ENCODE results near the gene ABL1. TPM values are rescaled to one million over a fixed set of nuclear protein-coding genes. Genes with fewer than 3 reads are reported as not detected.
A peak's percentile ranks its signal among the peaks of the same experiment; 100 is the strongest.

Gene ABL1
- polyA plus RNA-seq, 3 donors = 4.5 to 14.5 (median 8.0) TPM

DNA sequence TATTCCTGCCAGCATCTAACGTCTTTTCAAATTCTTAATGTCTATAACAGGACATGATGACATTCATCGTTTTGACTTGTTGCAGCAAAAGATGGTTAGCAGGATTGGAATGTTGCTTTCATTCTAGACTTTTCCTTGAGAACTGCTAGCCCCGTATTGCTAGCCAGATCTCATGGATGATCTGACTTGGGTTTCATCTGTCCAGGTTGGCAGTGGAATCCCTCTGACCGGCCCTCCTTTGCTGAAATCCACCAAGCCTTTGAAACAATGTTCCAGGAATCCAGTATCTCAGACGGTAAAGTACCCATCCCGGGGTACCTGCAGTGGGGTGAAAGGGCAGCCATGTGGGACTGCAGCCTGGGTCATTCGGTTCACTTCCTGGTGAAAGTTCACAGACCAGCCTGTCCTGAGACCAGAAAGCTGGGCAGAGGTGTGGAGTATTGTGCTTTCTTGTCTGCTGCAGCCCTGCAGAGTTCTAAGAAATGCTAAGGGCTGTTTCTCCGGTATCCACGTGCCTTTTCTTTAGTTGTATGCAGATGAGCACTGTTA is 44.9 kb downstream of the ABL1 start:
- no peak overlapping the region for H3K4me3 Mint-ChIP-seq
- H3K79me2 ChIP-seq (ENCODE audit: insufficient read depth, low read length) = no peaks in the 10 kb centered on the region
- no peaks in the 10 kb centered on the region for H4K20me1 ChIP-seq (ENCODE audit: insufficient read depth, low read length)
- H3K4me2 ChIP-seq (replicated peaks; ENCODE audit: extremely low read depth, low read length, poor library complexity, severe bottlenecking) = no peak overlapping the region
- no peak overlapping the region for H2AFZ ChIP-seq (ENCODE audit: insufficient read depth, low read depth, low read length, poor library complexity, severe bottlenecking)
- peaks cover 72 to 89% of the 10 kb centered on the region in 2 donors for H3K36me3 Mint-ChIP-seq
- intact Hi-C loops (cut with micrococcal nuclease) = no loop called here
- peaks cover 0 to under 1% (median 0%) of the 10 kb centered on the region in 3 donors for H3K27me3 Mint-ChIP-seq (ENCODE audit: low read depth in 3 of 3)
- 96% methylated on average over 5 of the region's 9 CpGs for WGBS (ENCODE audit: insufficient coverage)
- no peak for DNase-seq
- no peaks in the 10 kb centered on the region for H3K27me3 ChIP-seq (ENCODE audit: control insufficient read depth in 2 of 2, insufficient read depth in 2 of 2, low read length in 2 of 2)
- no peaks in the 10 kb centered on the region for H3K4me1 ChIP-seq (ENCODE audit: control insufficient read depth in 1 of 2, insufficient read depth in 2 of 2, low read length in 2 of 2)
- no peaks in the 10 kb centered on the region for H3K4me1 Mint-ChIP-seq
- no peak overlapping the region for H3K9ac ChIP-seq (ENCODE audit: insufficient read depth, low read length, poor library complexity, severe bottlenecking)
- H3K9me3 ChIP-seq (replicated peaks in 1 of 2; ENCODE audit: control insufficient read depth in 1 of 2, insufficient read depth in 1 of 2, low read length in 2 of 2) = no peaks in the 10 kb centered on the region
- no peak overlapping the region for H3K4me3 ChIP-seq (replicated peaks in 1 of 3; ENCODE audit: low read depth in 2 of 3, low read length in 3 of 3)
- H3K27ac Mint-ChIP-seq = no peak overlapping the region
- H3K27ac ChIP-seq (ENCODE audit: low read depth in 1 of 2, low read length in 2 of 2) = no peak overlapping the region
- H3K36me3 ChIP-seq (replicated peaks in 1 of 2; ENCODE audit: control insufficient read depth in 1 of 2, insufficient read depth in 2 of 2, low read length in 2 of 2) = peaks cover 57 to 95% of the 10 kb centered on the region in 2 donors
- H3K9me3 Mint-ChIP-seq = no peaks in the 10 kb centered on the region
- TF ChIP-seq, protein P1, sequence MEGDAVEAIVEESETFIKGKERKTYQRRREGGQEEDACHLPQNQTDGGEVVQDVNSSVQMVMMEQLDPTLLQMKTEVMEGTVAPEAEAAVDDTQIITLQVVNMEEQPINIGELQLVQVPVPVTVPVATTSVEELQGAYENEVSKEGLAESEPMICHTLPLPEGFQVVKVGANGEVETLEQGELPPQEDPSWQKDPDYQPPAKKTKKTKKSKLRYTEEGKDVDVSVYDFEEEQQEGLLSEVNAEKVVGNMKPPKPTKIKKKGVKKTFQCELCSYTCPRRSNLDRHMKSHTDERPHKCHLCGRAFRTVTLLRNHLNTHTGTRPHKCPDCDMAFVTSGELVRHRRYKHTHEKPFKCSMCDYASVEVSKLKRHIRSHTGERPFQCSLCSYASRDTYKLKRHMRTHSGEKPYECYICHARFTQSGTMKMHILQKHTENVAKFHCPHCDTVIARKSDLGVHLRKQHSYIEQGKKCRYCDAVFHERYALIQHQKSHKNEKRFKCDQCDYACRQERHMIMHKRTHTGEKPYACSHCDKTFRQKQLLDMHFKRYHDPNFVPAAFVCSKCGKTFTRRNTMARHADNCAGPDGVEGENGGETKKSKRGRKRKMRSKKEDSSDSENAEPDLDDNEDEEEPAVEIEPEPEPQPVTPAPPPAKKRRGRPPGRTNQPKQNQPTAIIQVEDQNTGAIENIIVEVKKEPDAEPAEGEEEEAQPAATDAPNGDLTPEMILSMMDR (IDR thresholded peaks at IDR 0.05) = no peak

DNA sequence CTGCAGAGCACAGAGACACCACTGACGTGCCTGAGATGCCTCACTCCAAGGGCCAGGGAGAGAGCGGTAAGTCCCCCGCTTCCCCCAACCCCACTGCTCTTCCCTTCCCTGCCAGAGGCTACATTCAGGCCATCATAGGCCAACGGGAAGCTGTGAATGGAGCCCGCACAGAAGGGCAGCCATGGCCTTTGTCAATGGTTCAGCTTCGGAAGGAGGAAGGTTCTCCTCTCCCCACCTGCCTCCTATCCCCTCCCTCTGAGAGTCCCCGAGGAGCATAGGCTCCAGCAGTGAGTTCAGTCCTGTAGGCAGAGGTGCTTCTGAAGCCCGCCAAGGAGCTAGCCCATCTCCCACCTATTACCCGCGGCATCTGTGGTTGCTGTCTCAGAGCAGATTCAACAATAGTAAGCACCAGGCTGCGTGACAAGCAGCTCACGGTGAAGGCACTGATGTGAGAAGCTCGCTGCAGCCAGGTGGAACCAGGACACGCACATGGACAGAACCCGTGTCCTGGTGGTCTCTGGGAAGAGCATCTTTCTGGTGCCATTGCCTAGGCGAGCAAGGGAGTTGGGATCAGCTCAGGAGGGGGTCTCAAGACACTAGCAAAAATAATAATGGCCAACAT is 45.7 kb downstream of the ABL1 start:
- intact Hi-C loops (cut with micrococcal nuclease) = no loop called here
- no peaks in the 10 kb centered on the region for H3K9me3 ChIP-seq (replicated peaks in 1 of 2; ENCODE audit: control insufficient read depth in 1 of 2, insufficient read depth in 1 of 2, low read length in 2 of 2)
- H3K79me2 ChIP-seq (ENCODE audit: insufficient read depth, low read length) = no peaks in the 10 kb centered on the region
- no peaks in the 10 kb centered on the region for H4K20me1 ChIP-seq (ENCODE audit: insufficient read depth, low read length)
- H3K27me3 Mint-ChIP-seq (ENCODE audit: low read depth in 3 of 3) = peaks cover 0 to 2% (median 0%) of the 10 kb centered on the region in 3 donors
- 99% methylated on average over 12 of the region's 16 CpGs for WGBS (ENCODE audit: insufficient coverage)
- no peaks in the 10 kb centered on the region for H3K9me3 Mint-ChIP-seq
- no peaks in the 10 kb centered on the region for H3K4me1 ChIP-seq (ENCODE audit: control insufficient read depth in 1 of 2, insufficient read depth in 2 of 2, low read length in 2 of 2)
- peaks cover 61 to 95% of the 10 kb centered on the region in 2 donors for H3K36me3 ChIP-seq (replicated peaks in 1 of 2; ENCODE audit: control insufficient read depth in 1 of 2, insufficient read depth in 2 of 2, low read length in 2 of 2)
- H3K4me2 ChIP-seq (replicated peaks; ENCODE audit: extremely low read depth, low read length, poor library complexity, severe bottlenecking) = no peak overlapping the region
- H3K27ac Mint-ChIP-seq = peak overlapping the region in 1 of 7 donors; percentile 26
- no peak overlapping the region for H3K4me3 ChIP-seq (replicated peaks in 1 of 3; ENCODE audit: low read depth in 2 of 3, low read length in 3 of 3)
- H3K27ac ChIP-seq (ENCODE audit: low read depth in 1 of 2, low read length in 2 of 2) = no peak overlapping the region
- H3K4me1 Mint-ChIP-seq = no peaks in the 10 kb centered on the region
- no peak overlapping the region for H3K9ac ChIP-seq (ENCODE audit: insufficient read depth, low read length, poor library complexity, severe bottlenecking)
- no peak overlapping the region for H3K4me3 Mint-ChIP-seq
- no peaks in the 10 kb centered on the region for H3K27me3 ChIP-seq (ENCODE audit: control insufficient read depth in 2 of 2, insufficient read depth in 2 of 2, low read length in 2 of 2)
- TF ChIP-seq, protein P1 (IDR thresholded peaks at IDR 0.05) = no peak
- no peak overlapping the region for H2AFZ ChIP-seq (ENCODE audit: insufficient read depth, low read depth, low read length, poor library complexity, severe bottlenecking)
- H3K36me3 Mint-ChIP-seq = peaks cover 73 to 90% of the 10 kb centered on the region in 2 donors
- DNase-seq = no peak
